GM21360 (cell line): ENCODE measurements around the gene CENPP.
"Not testable (repeated sequence)": the region's sequence is repeated elsewhere in the genome, so short reads cannot be mapped to it uniquely, and the experiment has no call there.

Experiments
- ATAC-seq: cut with Tn5 transposase; IDR thresholded peaks from one replicate; pipeline ENCODE4 v1.9.1; 2021; ENCODE audit warnings: mild to moderate bottlenecking, moderate library complexity; ENCODE audit not compliant: unreplicated experiment

Gene CENPP

GRCh38 chr9:92377876-92378275 lies 52.1 kb downstream of the CENPP start:
- no peak for ATAC-seq

GRCh38 chr9:92378865-92379560 lies 53.3 kb downstream of the CENPP start:
- no peak for ATAC-seq

- ATAC-seq, result no peak
These were observed 54.9 kb downstream of the CENPP start for GRCh38 chr9:92380603-92381002.

- ATAC-seq, result no peak
These were observed 56.0 kb downstream of the CENPP start for GRCh38 chr9:92381775-92382174.

- no peak for ATAC-seq
These were observed 58.6 kb downstream of the CENPP start for GRCh38 chr9:92384375-92384774.

GRCh38 chr9:92385001-92385400 lies 59.2 kb downstream of the CENPP start:
- no peak for ATAC-seq

GRCh38 chr9:92385477-92385876 lies 59.7 kb downstream of the CENPP start:
- no peak for ATAC-seq

- no peak for ATAC-seq
These were observed 60.2 kb downstream of the CENPP start for GRCh38 chr9:92385953-92386352.

- ATAC-seq, result no peak
These were observed 66.9 kb downstream of the CENPP start for GRCh38 chr9:92392690-92393089.

- no peak for ATAC-seq
These were observed 67.9 kb downstream of the CENPP start for GRCh38 chr9:92393686-92394085.

- no peak for ATAC-seq
These were observed 69.9 kb downstream of the CENPP start for GRCh38 chr9:92395617-92396016.

GRCh38 chr9:92397853-92398252 lies 72.1 kb downstream of the CENPP start:
- no peak for ATAC-seq

GRCh38 chr9:92402360-92402759 lies 76.6 kb downstream of the CENPP start:
- ATAC-seq, result no peak

- no peak for ATAC-seq
These were observed 77.3 kb downstream of the CENPP start for GRCh38 chr9:92402826-92403745.

- no peak for ATAC-seq
These were observed 78.5 kb downstream of the CENPP start, which contains the start of gene OGN for GRCh38 chr9:92404042-92404836. TSS of gene OGN (minus strand) at chr9:92404578. CDS start at chr9:92403407, 1,171 bp downstream.

GRCh38 chr9:92405818-92406217 lies 80.1 kb downstream of the CENPP start:
- no peak for ATAC-seq

GRCh38 chr9:92406477-92406876 lies 80.7 kb downstream of the CENPP start:
- ATAC-seq, result peak; percentile 49

GRCh38 chr9:92407818-92408217 lies 82.1 kb downstream of the CENPP start:
- no peak for ATAC-seq

- no peak for ATAC-seq
These were observed 83.2 kb downstream of the CENPP start for GRCh38 chr9:92408747-92409478.

- not testable (repeated sequence) for ATAC-seq
These were observed 85.4 kb downstream of the CENPP start for GRCh38 chr9:92411157-92411556.
